Panc1 (cell line): Measurements from ENCODE around the gene FRMD4A.

Experiments
- CTCF ChIP-seq: fragments of 450-650 bp; IDR thresholded peaks from 2 replicates; pipeline ENCODE4 v1.5.1; 2017; ENCODE audit warnings: mild to moderate bottlenecking
- POLR2AphosphoS5 ChIP-seq: IDR thresholded peaks from 2 replicates; pipeline ENCODE4 v1.6.1; 2012; ENCODE audit warnings: mild to moderate bottlenecking, low read depth, low read length, moderate library complexity
- REST ChIP-seq, 2 experiments: IDR thresholded peaks; 2 replicates each; pipeline ENCODE4 v1.6.1; 2011 to 2012; ENCODE audit warnings: low read depth in 2 of 2, control low read depth in 1 of 2, low read length in 1 of 2, mild to moderate bottlenecking in 1 of 2, moderate library complexity in 1 of 2; ENCODE audit not compliant: insufficient read depth in 1 of 2
- SIN3A ChIP-seq: IDR thresholded peaks from 2 replicates; pipeline ENCODE4 v1.6.1; 2012; ENCODE audit warnings: low read depth, mild to moderate bottlenecking, low read length, moderate library complexity, borderline replicate concordance; ENCODE audit not compliant: insufficient read depth
- TCF7L2 ChIP-seq: IDR thresholded peaks from 2 replicates; pipeline ENCODE4 v1.6.1; 2011; ENCODE audit warnings: mild to moderate bottlenecking, low read depth, low read length, inconsistent platforms

GRCh38 chr10:14162061-14162460 lies 168.7 kb downstream of the FRMD4A start:
- no peak for TF ChIP-seq POLR2AphosphoS5
- TF ChIP-seq CTCF, result no peak
- TF ChIP-seq TCF7L2, result no peak
- no peak for TF ChIP-seq REST (IDR thresholded peaks at IDR 0.05; ENCODE audit: insufficient read depth in 1 of 2, low read depth in 2 of 2, low read length in 1 of 2)
- TF ChIP-seq SIN3A, result no peak
